DND-41 (cell line): Measurements from ENCODE around the gene CARMIL1.

Experiments
- ATAC-seq: fragments of 200-7000 bp; cut with Tn5 transposase; 3 replicates; pipeline ENCODE4 v1.9.1; 2021; ENCODE audit warnings: low read depth; ENCODE audit not compliant: insufficient read depth
- DNase-seq: peaks from one replicate; pipeline ENCODE4 v3.0.0-alpha.2; 2020
- H2AFZ ChIP-seq: 2 replicates; pipeline ENCODE4 v1.6.0; 2012; ENCODE audit warnings: low read depth, low read length
- H3K27ac ChIP-seq: 2 replicates; pipeline ENCODE4 v1.5.1; 2012; ENCODE audit warnings: low read length, inconsistent platforms
- H3K27me3 ChIP-seq: fragments of 200-600 bp; sonication (generic); 2 replicates; pipeline ENCODE4 v1.6.0; 2012; ENCODE audit warnings: low read length, mild to moderate bottlenecking, inconsistent platforms; ENCODE audit not compliant: insufficient read depth, poor library complexity
- H3K36me3 ChIP-seq: 2 replicates; pipeline ENCODE4 v1.5.1; 2012; ENCODE audit warnings: low read length, inconsistent platforms; ENCODE audit not compliant: insufficient read depth
- H3K4me1 ChIP-seq: 2 replicates; pipeline ENCODE4 v1.5.1; 2012; ENCODE audit warnings: mild to moderate bottlenecking, low read length; ENCODE audit not compliant: insufficient read depth
- H3K4me2 ChIP-seq: 2 replicates; pipeline ENCODE4 v1.6.0; 2012; ENCODE audit warnings: mild to moderate bottlenecking, moderate library complexity, low read length, inconsistent platforms; ENCODE audit not compliant: insufficient read depth
- H3K4me3 ChIP-seq, 2 experiments: fragments of 200-600 bp in 1 of 2; shearing (Covaris generic) in 1 of 2; 2 replicates each; pipeline ENCODE4 v1.5.1; 2012 to 2016; ENCODE audit warnings: inconsistent platforms in 2 of 2, low read length in 2 of 2, mild to moderate bottlenecking in 2 of 2, low read depth in 1 of 2, moderate library complexity in 1 of 2
- H3K79me2 ChIP-seq: 2 replicates; pipeline ENCODE4 v1.6.0; 2012; ENCODE audit warnings: low read length, inconsistent platforms; ENCODE audit not compliant: insufficient read depth
- H3K9ac ChIP-seq: 2 replicates; pipeline ENCODE4 v1.6.0; 2012; ENCODE audit warnings: low read depth, mild to moderate bottlenecking, inconsistent platforms, low read length, moderate library complexity
- H3K9me3 ChIP-seq: 2 replicates; pipeline ENCODE4 v1.5.1; 2012; ENCODE audit warnings: low read length, moderate library complexity, mild to moderate bottlenecking, inconsistent platforms; ENCODE audit not compliant: insufficient read depth, severe bottlenecking
- H4K20me1 ChIP-seq: 2 replicates; pipeline ENCODE4 v1.6.0; 2012; ENCODE audit warnings: low read length; ENCODE audit not compliant: insufficient read depth
- EZH2 ChIP-seq: IDR thresholded peaks from 3 replicates; pipeline ENCODE4 v1.6.1; 2012; ENCODE audit warnings: borderline replicate concordance, low read depth, mild to moderate bottlenecking, moderate library complexity, low read length, inconsistent platforms; ENCODE audit not compliant: severe bottlenecking
- TF ChIP-seq, protein P1 (sequence below): IDR thresholded peaks from 2 replicates; pipeline ENCODE4 v1.5.1; 2012; ENCODE audit warnings: borderline replicate concordance, low read length, moderate library complexity, mild to moderate bottlenecking; ENCODE audit not compliant: poor library complexity, severe bottlenecking; ENCODE audit errors: extremely low read depth

CARMIL1 gene

DNA sequence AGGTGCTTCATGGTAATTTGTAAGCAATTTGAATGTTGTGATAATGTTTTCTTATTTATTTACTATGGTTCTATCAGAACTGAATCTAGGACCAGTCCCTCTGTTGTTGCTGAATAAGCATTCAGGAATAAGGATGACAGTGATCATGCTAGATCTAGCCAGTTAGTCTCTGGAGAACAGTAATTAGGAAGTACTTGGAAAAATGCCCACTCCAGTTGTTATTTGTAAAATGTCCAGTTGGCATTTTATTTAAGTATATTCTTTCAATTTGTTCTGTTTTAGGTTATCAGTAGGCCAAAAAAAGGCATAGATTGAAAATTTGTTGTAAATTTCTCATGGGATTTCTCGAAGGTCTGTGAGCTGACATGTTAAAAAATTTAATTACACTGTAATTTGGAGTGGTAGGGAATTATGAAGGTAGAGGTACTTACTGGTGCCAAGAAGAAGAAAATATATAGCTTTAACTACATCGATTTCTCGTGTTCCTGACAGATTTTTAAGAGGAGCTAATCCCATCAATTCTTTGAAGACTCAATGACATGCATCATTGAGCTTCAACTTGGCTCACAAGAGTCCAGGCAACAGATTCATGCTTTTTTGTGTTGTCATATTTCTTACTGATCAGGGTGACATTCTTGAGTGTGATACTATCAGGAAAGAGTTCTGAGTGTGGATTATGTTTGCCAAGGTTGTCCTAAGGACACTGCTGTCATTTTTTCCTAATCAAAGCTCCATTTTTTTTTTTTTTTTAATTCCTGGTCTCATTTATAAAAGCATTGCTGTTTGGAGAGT lies 177.3 kb downstream of the CARMIL1 start:
- no peak for ATAC-seq
- H3K27ac ChIP-seq, result no peak overlapping the region
- peaks cover 27% of the 10 kb centered on the region for H3K27me3 ChIP-seq
- H2AFZ ChIP-seq, result no peak overlapping the region
- H4K20me1 ChIP-seq, result no peaks in the 10 kb centered on the region
- H3K4me3 ChIP-seq, result no peak overlapping the region
- H3K36me3 ChIP-seq, result no peaks in the 10 kb centered on the region
- H3K4me1 ChIP-seq, result no peaks in the 10 kb centered on the region
- no peak overlapping the region for H3K9ac ChIP-seq
- no peaks in the 10 kb centered on the region for H3K9me3 ChIP-seq
- no peak overlapping the region for H3K4me2 ChIP-seq
- H3K79me2 ChIP-seq, result no peaks in the 10 kb centered on the region
- no peak for DNase-seq
- no peak for TF ChIP-seq EZH2
- TF ChIP-seq, protein P1, sequence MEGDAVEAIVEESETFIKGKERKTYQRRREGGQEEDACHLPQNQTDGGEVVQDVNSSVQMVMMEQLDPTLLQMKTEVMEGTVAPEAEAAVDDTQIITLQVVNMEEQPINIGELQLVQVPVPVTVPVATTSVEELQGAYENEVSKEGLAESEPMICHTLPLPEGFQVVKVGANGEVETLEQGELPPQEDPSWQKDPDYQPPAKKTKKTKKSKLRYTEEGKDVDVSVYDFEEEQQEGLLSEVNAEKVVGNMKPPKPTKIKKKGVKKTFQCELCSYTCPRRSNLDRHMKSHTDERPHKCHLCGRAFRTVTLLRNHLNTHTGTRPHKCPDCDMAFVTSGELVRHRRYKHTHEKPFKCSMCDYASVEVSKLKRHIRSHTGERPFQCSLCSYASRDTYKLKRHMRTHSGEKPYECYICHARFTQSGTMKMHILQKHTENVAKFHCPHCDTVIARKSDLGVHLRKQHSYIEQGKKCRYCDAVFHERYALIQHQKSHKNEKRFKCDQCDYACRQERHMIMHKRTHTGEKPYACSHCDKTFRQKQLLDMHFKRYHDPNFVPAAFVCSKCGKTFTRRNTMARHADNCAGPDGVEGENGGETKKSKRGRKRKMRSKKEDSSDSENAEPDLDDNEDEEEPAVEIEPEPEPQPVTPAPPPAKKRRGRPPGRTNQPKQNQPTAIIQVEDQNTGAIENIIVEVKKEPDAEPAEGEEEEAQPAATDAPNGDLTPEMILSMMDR, result no peak

DNA sequence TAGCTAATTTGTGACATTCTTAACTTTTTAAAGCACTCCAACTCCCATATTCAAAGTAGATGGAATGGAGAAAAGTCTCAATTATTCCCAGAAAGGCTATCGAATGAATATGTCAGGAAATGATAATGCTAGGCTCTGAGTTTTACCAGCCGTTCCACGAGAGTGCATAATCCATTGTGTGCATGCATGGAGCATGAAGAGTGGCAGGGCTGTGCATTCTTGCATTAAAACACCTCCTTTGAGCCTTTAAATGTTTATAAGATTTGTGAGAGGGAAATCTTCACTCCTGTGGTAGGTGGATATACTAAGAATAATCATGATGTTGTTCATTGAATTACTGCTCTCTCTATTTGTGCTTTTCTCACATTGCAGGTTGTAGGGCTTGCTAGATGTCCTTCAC lies 178.3 kb downstream of the CARMIL1 start:
- H3K27me3 ChIP-seq, result peaks cover 27% of the 10 kb centered on the region
- no peak overlapping the region for H3K4me2 ChIP-seq

DNA sequence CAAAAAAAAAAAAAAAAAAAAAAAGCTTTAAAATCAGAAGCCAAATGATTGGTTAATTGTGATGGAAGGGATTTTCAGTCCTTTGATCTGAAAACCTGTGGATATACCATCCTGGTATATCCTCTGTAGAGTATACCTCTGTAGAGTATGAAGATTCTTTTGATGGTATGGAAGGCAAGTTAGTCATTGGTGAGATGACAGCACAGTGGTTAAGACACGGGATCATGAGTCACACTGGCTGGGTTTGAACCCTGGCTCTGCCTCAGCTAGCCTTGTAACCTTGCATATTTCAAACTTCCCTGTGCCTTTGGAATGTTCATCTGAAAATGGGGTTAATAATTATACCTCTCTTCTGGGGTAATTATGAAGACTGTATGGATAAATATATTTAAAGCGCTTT lies 179.3 kb downstream of the CARMIL1 start:
- DNase-seq, result no peak
- TF ChIP-seq, protein P1, result no peak
- no peak for TF ChIP-seq EZH2
- ATAC-seq, result peak; percentile 50; the same call in 1 of the 3 replicates

More for the DNA sequence above, 178.3 kb downstream of the CARMIL1 start:
- Histone ChIP-seq H3K36me3 (no peaks in the 10 kb centered on the region), H3K9ac (no peak overlapping the region), H4K20me1 (no peaks in the 10 kb centered on the region), H3K4me1 (no peaks in the 10 kb centered on the region), H3K79me2 (no peaks in the 10 kb centered on the region), H2AFZ (no peak overlapping the region), H3K9me3 (no peaks in the 10 kb centered on the region), H3K4me3 (no peak overlapping the region), H3K27ac (no peak overlapping the region)
- DNase-seq, result no peak
- ATAC-seq, result no peak
- TF ChIP-seq, protein P1, result no peak
- TF ChIP-seq EZH2, result no peak

More for the DNA sequence above, 179.3 kb downstream of the CARMIL1 start:
- Histone ChIP-seq H3K27me3 (peaks cover 26% of the 10 kb centered on the region), H3K4me2 (no peak overlapping the region), H3K36me3 (no peaks in the 10 kb centered on the region), H3K4me3 (no peak overlapping the region), H3K79me2 (no peaks in the 10 kb centered on the region), H3K9me3 (no peaks in the 10 kb centered on the region), H3K9ac (no peak overlapping the region), H3K27ac (no peak overlapping the region), H4K20me1 (no peaks in the 10 kb centered on the region), H2AFZ (no peak overlapping the region), H3K4me1 (no peaks in the 10 kb centered on the region)
